Measurements from ENCODE around the gene STOML2.

Gene STOML2

DNA sequence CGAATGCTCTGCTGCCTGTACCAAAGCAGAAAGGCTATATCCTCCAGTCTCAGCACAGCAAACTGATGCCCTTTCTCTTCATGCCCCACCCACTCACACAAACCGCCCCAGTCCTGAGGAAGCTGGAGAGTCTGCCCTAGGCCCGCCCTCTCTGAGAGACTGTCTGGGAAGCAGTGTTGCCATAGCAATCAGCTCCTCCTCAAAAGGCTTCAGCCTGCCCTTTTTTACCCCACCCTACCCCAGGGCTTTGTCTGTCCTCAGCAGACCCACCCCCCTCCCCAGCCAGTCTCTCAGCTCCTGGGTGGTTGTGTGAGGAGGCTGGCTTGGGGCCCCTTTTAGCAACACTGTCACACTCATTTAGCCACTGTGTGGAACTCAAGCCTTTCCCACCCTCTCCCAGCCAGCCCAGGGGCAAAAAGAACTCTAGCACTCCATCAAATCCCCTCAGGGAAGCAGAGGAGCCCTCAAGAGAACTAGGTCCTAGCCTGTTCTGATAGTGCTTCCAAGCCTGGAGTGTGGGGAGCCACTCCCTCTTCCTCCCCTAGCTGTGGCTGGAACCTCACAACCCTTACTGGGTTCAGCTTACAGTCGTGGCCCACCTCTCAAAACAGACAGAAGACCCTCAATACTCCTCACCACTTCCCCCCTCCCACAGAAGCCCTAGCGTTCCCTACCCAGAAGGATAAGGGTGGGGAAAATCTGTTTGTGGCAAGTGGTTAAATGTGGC, 11.3 kb upstream of the STOML2 start:
- Histone ChIP-seq H3K27me3 (ENCODE audit: control insufficient read depth, insufficient read depth, low read length) (no peaks in the 10 kb centered on the region), H3K36me3 (ENCODE audit: control insufficient read depth, insufficient read depth, low read length) (no peaks in the 10 kb centered on the region), H3K9ac (ENCODE audit: low read length) (peak overlapping the region; percentile 45), H3K27ac (ENCODE audit: low read depth, low read length) (peak overlapping the region; percentile 85), H3K4me3 (ENCODE audit: low read length) (peak overlapping the region; percentile 91), H3K4me1 (ENCODE audit: control insufficient read depth, insufficient read depth, low read length) (peaks cover 34% of the 10 kb centered on the region)

DNA sequence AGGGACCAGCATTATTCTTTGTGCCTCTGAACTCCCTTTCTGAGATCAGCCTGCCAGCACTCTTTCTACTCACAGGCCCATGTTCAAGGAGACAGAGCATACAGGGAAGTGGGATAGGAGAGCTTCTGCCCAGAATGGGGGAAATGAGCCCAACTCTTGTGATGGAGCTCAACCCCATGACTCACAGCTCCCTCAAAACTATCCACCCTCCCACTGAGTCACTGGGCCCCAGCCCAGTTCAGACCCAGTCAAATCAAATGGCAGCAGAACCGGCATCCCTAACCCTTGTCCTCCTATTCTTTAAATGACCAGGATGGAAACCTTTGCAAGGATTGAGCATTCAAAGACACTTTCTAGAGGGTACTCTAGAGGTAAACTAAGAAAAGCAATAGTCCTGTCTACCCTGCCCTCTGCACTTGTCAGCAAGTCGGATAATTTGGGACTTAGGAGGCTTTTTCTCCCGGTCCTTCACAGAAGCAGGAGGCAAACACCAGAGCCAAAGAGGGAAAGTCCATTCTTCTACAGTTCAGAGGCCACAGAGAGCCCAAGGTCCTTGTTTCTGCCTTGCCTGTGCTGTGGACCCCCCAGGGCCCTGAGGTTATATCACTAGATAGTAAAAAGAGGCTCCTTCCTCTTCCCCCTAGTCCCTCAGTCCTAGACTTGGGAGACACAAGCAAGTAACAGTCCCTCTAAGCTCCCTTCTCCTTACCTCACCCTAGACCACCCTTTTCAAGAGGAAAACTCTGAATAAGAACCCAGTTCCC, 9.5 kb upstream of the STOML2 start:
- Histone ChIP-seq H3K9ac (ENCODE audit: low read length) (no peak overlapping the region), H3K4me1 (ENCODE audit: control insufficient read depth, insufficient read depth, low read length) (peaks cover 34% of the 10 kb centered on the region), H3K4me3 (ENCODE audit: low read length) (peak overlapping the region; percentile 61), H3K36me3 (ENCODE audit: control insufficient read depth, insufficient read depth, low read length) (peaks cover 6% of the 10 kb centered on the region), H3K27me3 (ENCODE audit: control insufficient read depth, insufficient read depth, low read length) (no peaks in the 10 kb centered on the region), H3K27ac (ENCODE audit: low read depth, low read length) (peak overlapping the region; percentile 77)

DNA sequence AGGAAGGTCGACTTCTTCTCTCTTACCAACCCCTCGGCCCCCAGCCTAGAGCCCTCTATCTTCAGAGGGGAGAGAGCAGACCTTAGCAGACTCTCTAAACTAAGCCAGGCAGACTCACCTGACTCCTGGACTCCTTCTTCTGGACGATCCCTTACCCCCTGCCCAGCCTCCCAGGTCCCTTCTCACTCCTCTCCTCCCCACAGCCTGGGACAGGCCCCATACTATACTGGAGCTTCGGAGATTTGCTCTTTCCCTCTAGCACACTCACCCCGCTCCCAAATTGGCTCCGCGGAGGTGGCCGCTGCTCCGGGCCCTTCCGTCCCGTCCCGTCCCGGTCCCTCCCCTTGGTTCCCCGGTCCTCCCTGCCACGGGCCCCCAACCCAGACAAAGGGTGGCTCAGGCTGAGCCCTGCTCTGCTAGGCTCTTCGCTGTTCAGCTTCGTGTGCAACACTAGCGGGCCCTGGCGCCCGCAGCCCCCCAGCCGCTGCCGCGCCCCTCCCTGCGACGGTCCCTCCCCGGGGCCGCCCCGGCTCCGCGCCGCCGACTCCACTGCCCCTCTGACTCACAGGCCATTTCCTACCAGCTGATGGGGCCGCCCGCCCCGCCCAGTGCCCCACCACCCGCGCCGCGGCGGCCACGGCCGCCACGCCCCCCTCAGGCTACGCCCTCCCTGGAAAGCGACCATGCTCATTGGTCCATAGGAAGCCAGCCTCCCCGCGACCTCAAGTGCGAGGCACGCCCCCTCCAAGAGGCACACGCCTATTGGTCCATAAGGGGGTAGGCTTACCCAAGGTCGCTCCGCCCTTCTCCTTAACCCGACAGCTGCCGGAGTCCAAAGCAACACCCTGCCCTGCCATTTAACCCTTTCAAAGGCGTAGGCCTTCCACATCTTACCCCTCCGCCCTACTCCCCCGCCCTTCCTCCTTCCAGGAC, 8.3 kb upstream of the STOML2 start:
- Histone ChIP-seq H3K27me3 (ENCODE audit: control insufficient read depth, insufficient read depth, low read length) (no peaks in the 10 kb centered on the region), H3K9ac (ENCODE audit: low read length) (peak overlapping the region; percentile 80), H3K36me3 (ENCODE audit: control insufficient read depth, insufficient read depth, low read length) (peaks cover 13% of the 10 kb centered on the region), H3K27ac (ENCODE audit: low read depth, low read length) (peak overlapping the region; percentile 83), H3K4me3 (ENCODE audit: low read length) (peak overlapping the region; percentile 86), H3K4me1 (ENCODE audit: control insufficient read depth, insufficient read depth, low read length) (peaks cover 29% of the 10 kb centered on the region)

DNA sequence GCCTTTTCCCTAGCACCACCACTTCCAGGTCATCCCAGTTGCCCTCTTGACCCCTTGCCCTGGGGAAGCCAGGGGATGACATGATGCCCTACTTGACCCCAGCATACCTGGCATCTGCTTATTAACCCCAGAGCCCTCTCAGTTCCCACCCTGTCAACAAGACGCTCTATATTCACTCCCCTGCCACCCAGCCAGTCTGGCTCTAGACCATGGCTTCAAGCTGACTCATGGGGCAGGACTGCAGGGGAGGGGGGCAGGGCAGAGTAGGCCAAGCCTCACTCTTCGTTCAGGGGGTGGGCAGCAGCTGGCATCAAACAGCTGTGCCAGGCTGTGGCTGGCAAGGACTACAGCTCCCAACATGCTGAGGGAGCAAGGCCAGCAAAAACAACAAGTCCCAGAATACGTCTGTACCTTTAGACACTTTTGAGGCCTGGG, 7.4 kb upstream of the STOML2 start:
- peaks cover 29% of the 10 kb centered on the region for H3K4me1 ChIP-seq (ENCODE audit: control insufficient read depth, insufficient read depth, low read length)
- H3K36me3 ChIP-seq (ENCODE audit: control insufficient read depth, insufficient read depth, low read length), result peaks cover 22% of the 10 kb centered on the region
- peak overlapping the region; percentile 86 for H3K4me3 ChIP-seq (ENCODE audit: low read length)
- H3K27ac ChIP-seq (ENCODE audit: low read depth, low read length), result peak overlapping the region; percentile 83
- H3K27me3 ChIP-seq (ENCODE audit: control insufficient read depth, insufficient read depth, low read length), result no peaks in the 10 kb centered on the region
- H3K9ac ChIP-seq (ENCODE audit: low read length), result no peak overlapping the region

DNA sequence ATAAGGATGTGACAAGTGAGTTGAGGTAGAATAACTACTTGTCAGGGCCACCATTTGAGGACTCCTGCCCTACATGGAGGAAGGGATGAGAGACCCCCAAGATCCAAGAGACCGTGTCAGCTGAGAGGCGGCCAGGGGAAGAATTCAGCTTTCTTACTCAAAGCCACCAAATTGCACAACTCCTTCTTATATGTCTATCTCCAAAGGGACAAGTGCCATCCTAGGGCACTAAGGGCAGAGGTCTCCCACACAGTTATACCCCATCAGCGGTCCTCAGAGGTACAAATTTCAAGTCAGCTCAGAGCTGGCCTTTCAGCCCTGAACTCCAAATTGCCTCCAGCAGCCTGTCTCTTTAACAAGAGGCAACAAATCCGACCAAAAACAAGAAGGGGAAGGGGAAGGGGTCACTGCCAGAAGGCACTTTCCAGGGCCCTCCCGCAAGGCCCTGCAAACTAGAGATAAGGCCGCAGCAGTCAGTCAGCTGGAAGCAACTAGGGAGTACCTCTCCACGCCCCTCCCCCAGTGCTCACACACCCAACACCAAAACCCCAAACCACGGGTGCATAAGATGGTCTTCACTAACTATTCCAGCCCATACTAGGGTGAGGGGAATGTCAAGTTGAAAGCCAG, 6.1 kb upstream of the STOML2 start:
- Histone ChIP-seq H3K4me1 (ENCODE audit: control insufficient read depth, insufficient read depth, low read length) (peaks cover 18% of the 10 kb centered on the region), H3K9ac (ENCODE audit: low read length) (no peak overlapping the region), H3K27me3 (ENCODE audit: control insufficient read depth, insufficient read depth, low read length) (no peaks in the 10 kb centered on the region), H3K36me3 (ENCODE audit: control insufficient read depth, insufficient read depth, low read length) (peaks cover 24% of the 10 kb centered on the region), H3K4me3 (ENCODE audit: low read length) (no peak overlapping the region), H3K27ac (ENCODE audit: low read depth, low read length) (no peak overlapping the region)

DNA sequence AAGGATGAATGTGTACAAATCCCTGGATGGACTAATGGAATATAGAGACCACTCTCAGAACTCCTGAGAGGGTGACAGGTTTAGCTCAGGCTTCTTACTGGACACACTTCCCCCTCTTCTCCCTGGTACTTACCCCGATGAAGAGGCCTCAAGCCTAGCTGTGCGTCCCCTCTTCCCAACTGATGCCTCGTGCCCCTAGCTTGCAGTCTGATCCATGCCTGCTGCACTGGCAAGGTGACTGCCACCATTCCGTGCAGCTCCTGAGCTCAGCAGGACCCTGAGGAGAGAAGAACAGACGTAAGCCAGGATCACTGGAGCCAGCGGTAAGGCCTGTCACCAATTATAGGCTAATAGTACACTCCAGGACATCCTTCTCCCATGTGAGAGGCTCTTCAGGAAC, 5.5 kb upstream of the STOML2 start:
- H3K4me1 ChIP-seq (ENCODE audit: control insufficient read depth, insufficient read depth, low read length), result peaks cover 18% of the 10 kb centered on the region
- H3K27ac ChIP-seq (ENCODE audit: low read depth, low read length), result no peak overlapping the region
- H3K36me3 ChIP-seq (ENCODE audit: control insufficient read depth, insufficient read depth, low read length), result peaks cover 24% of the 10 kb centered on the region
- H3K4me3 ChIP-seq (ENCODE audit: low read length), result no peak overlapping the region
- no peak overlapping the region for H3K9ac ChIP-seq (ENCODE audit: low read length)
- H3K27me3 ChIP-seq (ENCODE audit: control insufficient read depth, insufficient read depth, low read length), result no peaks in the 10 kb centered on the region

DNA sequence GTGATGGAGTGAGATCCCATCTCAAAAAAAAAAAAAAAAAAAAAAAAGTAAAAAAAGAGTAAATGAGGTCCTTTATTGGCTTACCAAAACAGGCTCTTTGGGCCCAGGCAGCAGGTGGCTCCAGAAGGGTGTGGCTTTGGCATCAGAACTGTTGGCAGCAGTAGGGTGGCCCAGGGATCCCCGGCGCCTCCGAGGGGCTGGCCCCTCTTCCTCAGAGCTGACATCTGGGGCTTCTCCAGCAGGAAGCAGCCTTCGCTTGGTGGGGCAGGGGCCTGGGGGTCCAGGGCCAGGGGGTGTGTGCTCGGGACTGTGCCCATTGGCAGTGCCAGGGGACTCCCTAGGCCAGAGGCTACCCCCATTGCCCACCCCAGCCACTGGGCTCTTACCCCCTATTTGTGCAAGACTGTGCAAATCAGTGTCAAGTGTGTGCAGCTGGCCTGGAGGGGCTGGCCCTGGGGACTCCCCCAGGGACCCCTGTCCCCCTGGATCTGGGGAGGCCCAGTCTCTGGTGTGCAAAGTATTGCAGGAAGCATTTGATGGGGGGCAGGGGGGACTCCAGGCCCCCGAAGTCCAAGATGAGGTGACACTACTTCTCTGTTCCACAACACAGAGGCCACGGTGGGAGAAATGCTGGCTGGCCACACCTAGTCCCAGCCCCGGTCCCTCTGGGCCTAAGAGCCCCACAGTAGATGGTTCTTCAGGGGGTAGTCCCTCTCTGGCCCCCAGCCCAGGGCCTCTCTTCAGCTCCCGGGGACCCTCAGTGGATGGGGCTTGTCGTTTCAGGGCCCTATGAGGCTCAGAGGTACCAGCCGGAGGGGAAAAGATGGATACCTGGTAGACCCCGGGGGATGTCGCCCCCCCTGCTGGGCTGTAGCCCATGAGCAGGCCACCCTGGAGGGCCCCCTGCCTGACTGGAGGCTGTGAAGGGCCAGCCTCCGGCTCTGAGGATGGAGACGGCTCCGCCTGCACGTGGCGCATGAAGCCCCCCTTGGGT, 4.7 kb upstream of the STOML2 start:
- Histone ChIP-seq H3K27me3 (ENCODE audit: control insufficient read depth, insufficient read depth, low read length) (no peaks in the 10 kb centered on the region), H3K4me3 (ENCODE audit: low read length) (no peak overlapping the region), H3K9ac (ENCODE audit: low read length) (no peak overlapping the region), H3K36me3 (ENCODE audit: control insufficient read depth, insufficient read depth, low read length) (peaks cover 24% of the 10 kb centered on the region), H3K27ac (ENCODE audit: low read depth, low read length) (no peak overlapping the region), H3K4me1 (ENCODE audit: control insufficient read depth, insufficient read depth, low read length) (peaks cover 20% of the 10 kb centered on the region)

DNA sequence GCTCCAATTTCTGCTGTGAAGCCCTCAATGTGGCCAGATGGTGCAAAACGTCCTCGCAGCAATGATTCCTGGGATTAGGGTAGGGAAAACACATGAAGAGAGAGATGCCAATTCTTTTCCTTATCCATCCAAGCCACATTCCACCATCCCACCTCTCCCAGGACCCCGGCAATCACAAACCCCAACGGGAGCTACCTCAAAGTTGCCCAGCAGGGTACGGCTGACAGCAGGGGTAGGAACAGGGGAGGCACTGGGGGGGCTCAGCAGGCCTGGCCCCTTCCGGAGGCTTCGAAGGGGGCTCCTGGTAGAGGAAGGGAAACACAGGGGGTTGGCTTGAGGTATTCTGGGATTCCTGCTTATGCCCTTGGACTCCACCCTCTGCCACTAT, 3.4 kb upstream of the STOML2 start:
- H3K27me3 ChIP-seq (ENCODE audit: control insufficient read depth, insufficient read depth, low read length), result no peaks in the 10 kb centered on the region
- H3K4me1 ChIP-seq (ENCODE audit: control insufficient read depth, insufficient read depth, low read length), result peaks cover 21% of the 10 kb centered on the region
- no peak overlapping the region for H3K27ac ChIP-seq (ENCODE audit: low read depth, low read length)
- no peak overlapping the region for H3K9ac ChIP-seq (ENCODE audit: low read length)
- peaks cover 24% of the 10 kb centered on the region for H3K36me3 ChIP-seq (ENCODE audit: control insufficient read depth, insufficient read depth, low read length)
- H3K4me3 ChIP-seq (ENCODE audit: low read length), result no peak overlapping the region

DNA sequence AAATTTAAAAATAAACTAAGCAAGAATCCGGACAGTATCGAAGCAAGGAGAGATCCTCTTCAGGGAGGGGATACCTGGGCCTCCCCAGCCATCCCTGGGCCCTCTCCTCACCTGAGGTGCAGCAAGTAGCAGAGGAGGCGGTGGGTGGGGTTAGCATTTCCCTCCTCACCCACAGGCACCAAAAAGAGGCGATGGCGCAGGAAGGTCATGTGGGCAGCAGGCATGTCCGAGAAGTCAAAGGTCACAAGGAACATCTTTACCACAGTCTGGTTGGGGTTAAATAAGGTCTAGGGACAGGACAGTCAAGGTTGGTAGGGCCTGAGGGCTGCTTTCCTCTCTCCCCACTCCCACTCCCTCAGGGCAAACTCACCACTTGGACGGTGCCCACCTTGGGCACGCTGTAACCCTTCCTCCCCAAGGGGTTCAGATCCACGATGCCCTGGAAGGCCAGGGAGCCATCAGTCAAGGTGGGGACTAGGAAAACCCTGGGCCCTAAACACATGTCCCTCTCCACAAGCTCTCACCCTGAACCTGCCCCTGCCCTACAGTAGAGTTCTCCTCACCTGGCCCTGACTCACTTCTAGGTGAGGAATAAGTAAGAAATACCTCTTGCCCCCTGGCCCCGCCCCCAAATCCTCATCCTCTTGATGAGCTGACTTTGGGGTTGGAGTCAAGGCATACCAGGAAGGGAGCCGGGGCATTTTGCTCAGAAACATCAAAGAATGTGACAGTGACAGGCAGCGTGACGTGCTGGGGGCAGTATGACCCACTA, 2.8 kb upstream of the STOML2 start:
- H3K27me3 ChIP-seq (ENCODE audit: control insufficient read depth, insufficient read depth, low read length), result no peaks in the 10 kb centered on the region
- peaks cover 18% of the 10 kb centered on the region for H3K4me1 ChIP-seq (ENCODE audit: control insufficient read depth, insufficient read depth, low read length)
- no peak overlapping the region for H3K9ac ChIP-seq (ENCODE audit: low read length)
- no peak overlapping the region for H3K4me3 ChIP-seq (ENCODE audit: low read length)
- no peak overlapping the region for H3K27ac ChIP-seq (ENCODE audit: low read depth, low read length)
- peaks cover 25% of the 10 kb centered on the region for H3K36me3 ChIP-seq (ENCODE audit: control insufficient read depth, insufficient read depth, low read length)

DNA sequence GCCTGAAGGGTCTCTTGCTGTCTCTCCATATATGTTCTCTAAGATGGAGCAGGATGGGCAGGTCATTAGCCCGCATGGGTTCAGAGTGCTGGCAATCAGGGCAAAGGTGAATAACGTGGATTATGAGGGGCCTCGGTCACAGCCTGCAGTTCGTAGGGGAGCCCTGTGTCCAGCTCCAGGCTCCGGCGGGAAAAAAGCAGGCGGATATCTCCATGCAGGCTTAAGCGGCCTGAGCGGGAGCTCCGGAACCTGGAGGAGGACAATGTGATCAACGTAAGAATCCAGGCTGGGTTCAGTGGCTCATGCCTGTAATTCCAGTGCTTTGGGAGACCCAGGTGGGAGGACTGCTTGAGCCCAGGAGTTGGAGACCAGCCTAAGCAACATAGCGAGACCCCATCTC, 2.2 kb upstream of the STOML2 start:
- no peak overlapping the region for H3K4me3 ChIP-seq (ENCODE audit: low read length)
- no peak overlapping the region for H3K27ac ChIP-seq (ENCODE audit: low read depth, low read length)
- H3K9ac ChIP-seq (ENCODE audit: low read length), result no peak overlapping the region
- H3K27me3 ChIP-seq (ENCODE audit: control insufficient read depth, insufficient read depth, low read length), result no peaks in the 10 kb centered on the region
- peaks cover 14% of the 10 kb centered on the region for H3K4me1 ChIP-seq (ENCODE audit: control insufficient read depth, insufficient read depth, low read length)
- H3K36me3 ChIP-seq (ENCODE audit: control insufficient read depth, insufficient read depth, low read length), result peaks cover 31% of the 10 kb centered on the region

Data from rectal smooth muscle tissue (tissue), 1 donor.